Endothelial cell of umbilical vein (primary cell): Measurements from ENCODE around the gene SLC6A7. TPM values are rescaled to one million over a fixed set of nuclear protein-coding genes. Genes with fewer than 3 reads are reported as not detected.

ENCODE experiments used
- BruUV-seq: library from RNA; stranded (reverse); fragments of 400-500 nt; replicated peaks from 2 replicates; lab custom pipeline; 2021; lab: Mats Ljungman, UMichigan
- CTCF ChIA-PET: fragments of 300-600, 350-600 bp; sonication (Branson Sonifier 250); formaldehyde crosslinking; loops from one replicate; lab custom pipeline; 2021; ENCODE audit warnings: antibody characterized with exemption, inconsistent platforms; lab: Charles Lee
- POLR2A ChIA-PET: fragments of 300-600, 350-600 bp; sonication (Branson Sonifier 250); formaldehyde crosslinking; loops from one replicate; lab custom pipeline; 2021; ENCODE audit warnings: antibody characterized with exemption, inconsistent platforms; lab: Charles Lee
- DNase-seq: peaks from one replicate; pipeline ENCODE4 v3.0.0-alpha.2; 2011; ENCODE audit warnings: low read depth, low spot score
- FAIRE-seq: peaks from 2 replicates; lab custom pipeline; 2011; peaks lifted over from hg19 to GRCh38; lab: Jason Lieb, UNC
- H2AFZ ChIP-seq: 2 replicates; pipeline ENCODE4 v1.6.0; 2012; ENCODE audit warnings: low read depth, low read length, control low read depth, inconsistent platforms
- H3K27ac ChIP-seq: 2 replicates; pipeline ENCODE4 v1.5.1; 2011; ENCODE audit warnings: low read depth, mild to moderate bottlenecking, control low read depth, low read length, moderate library complexity; ENCODE audit not compliant: insufficient read depth
- H3K27me3 ChIP-seq, 2 experiments: 2 replicates each; pipeline versions ENCODE4 v1.6.0 to v1.6.1; 2011; ENCODE audit warnings: low read length in 2 of 2, mixed read lengths in 1 of 2; ENCODE audit not compliant: control insufficient read depth in 2 of 2, insufficient read depth in 2 of 2
- H3K36me3 ChIP-seq, 2 experiments: 2 replicates in 1 of 2; 3 replicates in 1 of 2; pipeline ENCODE4 v1.5.1; 2011; ENCODE audit warnings: low read length in 2 of 2, mild to moderate bottlenecking in 1 of 2, moderate library complexity in 1 of 2; ENCODE audit not compliant: control insufficient read depth in 2 of 2, insufficient read depth in 2 of 2; ENCODE audit errors: extremely low read depth in 1 of 2
- H3K4me1 ChIP-seq: 3 replicates; pipeline ENCODE4 v1.5.1; 2011; ENCODE audit warnings: mild to moderate bottlenecking, low read length; ENCODE audit not compliant: control insufficient read depth, insufficient read depth; ENCODE audit errors: extremely low read depth
- H3K4me2 ChIP-seq: 2 replicates; pipeline ENCODE4 v1.6.1; 2011; ENCODE audit warnings: low read length, control low read depth, mixed read lengths; ENCODE audit not compliant: insufficient read depth
- H3K4me3 ChIP-seq, 3 experiments: fragments of 200-600 bp in 1 of 3; sonication (generic), shearing (Covaris generic) in 1 of 3; replicated peaks in 1 of 3; 2 replicates each; pipeline ENCODE4 v1.5.1; 2011 to 2016; ENCODE audit warnings: control low read depth in 3 of 3, low read length in 3 of 3, mild to moderate bottlenecking in 2 of 3, inconsistent platforms in 1 of 3, low read depth in 1 of 3, moderate library complexity in 1 of 3; ENCODE audit not compliant: insufficient read depth in 1 of 3
- H3K79me2 ChIP-seq: 2 replicates; pipeline ENCODE4 v1.6.0; 2012; ENCODE audit warnings: low read length, inconsistent platforms; ENCODE audit not compliant: control insufficient read depth, insufficient read depth
- H3K9ac ChIP-seq: replicated peaks from 2 replicates; pipeline ENCODE3; 2011; ENCODE audit warnings: low read length, control low read depth; ENCODE audit not compliant: insufficient read depth; ENCODE audit errors: extremely low read depth
- H3K9me1 ChIP-seq: replicated peaks from 3 replicates; pipeline ENCODE4 v1.6.0; 2011; ENCODE audit warnings: mild to moderate bottlenecking, low read length; ENCODE audit not compliant: control insufficient read depth, insufficient read depth; ENCODE audit errors: extremely low read depth
- H3K9me3 ChIP-seq: replicated peaks from 2 replicates; pipeline ENCODE4 v1.5.1; 2012; ENCODE audit warnings: low read length, inconsistent platforms; ENCODE audit not compliant: control insufficient read depth, insufficient read depth
- H4K20me1 ChIP-seq: replicated peaks from 2 replicates; pipeline ENCODE3; 2011; ENCODE audit warnings: mild to moderate bottlenecking, low read length; ENCODE audit not compliant: control insufficient read depth, insufficient read depth; ENCODE audit errors: extremely low read depth
- EZH2 ChIP-seq: IDR thresholded peaks from 2 replicates; pipeline ENCODE4 v1.6.1; 2012; ENCODE audit warnings: borderline replicate concordance, low read depth, mild to moderate bottlenecking, moderate library complexity, low read length, inconsistent platforms; ENCODE audit not compliant: severe bottlenecking
- POLR2A ChIP-seq: IDR thresholded peaks from 2 replicates; pipeline ENCODE4 v1.6.1; 2012; ENCODE audit warnings: low read depth, mild to moderate bottlenecking, control low read depth, low read length
- POLR2AphosphoS5 ChIP-seq: IDR thresholded peaks from 2 replicates; pipeline ENCODE4 v1.6.1; 2012; ENCODE audit warnings: low read depth, mild to moderate bottlenecking, control low read depth, low read length, moderate library complexity; ENCODE audit not compliant: insufficient read depth
- dilution Hi-C: fragments of 300-500 bp; cut with MboI; formaldehyde crosslinking; loops from one replicate; pipeline ENCODE4 v1.15.0; 2019; ENCODE audit warnings: low sequenced_read_pairs; ENCODE audit not compliant: extremely low pct_ligation_motif_present
- intact Hi-C: fragments of 100-400 bp; cut with micrococcal nuclease; formaldehyde crosslinking; loops from one replicate; pipeline ENCODE4 v1.10.0; 2022
- polyA plus RNA-seq, 4 experiments: library from polyadenylated mRNA; depleted of rRNA in 3 of 4; stranded (reverse) in 3 of 4; unstranded in 1 of 4; fragments of >200 nt; gene quantifications; 2 replicates each; pipeline versions ENCODE4 v1.2.1 to v1.2.3, GENCODE V29; 2011 to 2012; ENCODE audit warnings: missing spikeins in 1 of 4
- total RNA-seq: library from RNA; stranded (reverse); gene quantifications from 2 replicates; pipeline ENCODE4 v1.2.3, GENCODE V29; 2021
- TF ChIP-seq, protein P1 (sequence below), 2 donors: IDR thresholded peaks; 1 replicate in 1 of 2; 2 replicates in 1 of 2; pipeline ENCODE4 v1.5.1; 2011; ENCODE audit warnings: low read length in 2 of 2, mild to moderate bottlenecking in 2 of 2, moderate library complexity in 2 of 2, control low read depth in 1 of 2, inconsistent platforms in 1 of 2, low read depth in 1 of 2; ENCODE audit not compliant: insufficient read depth in 1 of 2; ENCODE audit errors: extremely low read depth in 1 of 2

Gene SLC6A7
- total and polyA plus RNA-seq, 2 donors (not counting 3 experiments of a cell fraction or from before 2014, with no cell fraction given), result not detected

DNA sequence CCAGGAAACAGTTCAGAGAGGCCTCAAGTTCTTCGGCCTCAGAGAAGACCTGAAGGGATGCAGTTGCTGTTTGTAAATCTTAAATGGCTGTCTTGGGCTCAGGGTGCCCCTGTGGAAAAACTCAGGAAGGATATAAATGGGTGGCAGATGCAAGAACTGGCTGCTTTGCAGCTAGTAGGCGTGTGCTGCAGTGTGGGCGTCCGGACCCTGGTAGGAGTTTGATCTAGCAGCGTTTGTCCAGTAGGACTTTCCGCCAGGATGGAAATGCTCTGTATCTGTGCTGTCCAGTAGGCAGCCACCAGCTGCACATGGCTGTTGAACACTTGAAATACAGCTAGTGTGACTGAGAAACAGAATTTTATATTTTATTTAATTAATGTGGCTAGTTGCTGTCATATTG is 15.6 kb upstream of the SLC6A7 start:
- POLR2A ChIA-PET, result no interaction called here
- FAIRE-seq, result no peak
- no peaks in the 10 kb centered on the region for H3K79me2 ChIP-seq

DNA sequence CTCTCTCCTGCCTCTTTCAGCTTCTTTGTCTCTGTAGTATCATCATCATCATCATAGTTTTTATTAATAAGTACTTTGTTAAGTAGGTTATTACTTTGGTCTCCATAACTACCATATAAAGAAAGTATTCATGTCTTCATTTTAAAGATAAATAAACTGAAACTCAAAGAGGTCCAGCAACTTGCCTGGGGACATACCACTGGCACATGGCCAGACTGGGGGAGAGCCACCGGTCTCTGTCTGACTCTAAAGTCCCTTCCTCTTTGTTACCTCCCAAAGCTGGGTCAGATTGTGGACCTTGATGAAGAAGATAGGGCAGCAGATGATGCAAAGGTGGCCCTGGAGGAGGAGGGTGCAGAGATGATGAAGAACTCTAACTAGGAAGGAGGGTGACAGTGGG is 14.8 kb upstream of the SLC6A7 start:
- DNase-seq, result no peak
- Histone ChIP-seq H4K20me1 (no peaks in the 10 kb centered on the region), H3K36me3 (no peaks in the 10 kb centered on the region), H3K4me2 (no peak overlapping the region), H3K4me3 (no peak overlapping the region), H3K9ac (no peak overlapping the region), H3K27ac (no peak overlapping the region), H3K79me2 (no peaks in the 10 kb centered on the region), H3K4me1 (no peaks in the 10 kb centered on the region), H3K9me1 (no peaks in the 10 kb centered on the region), H2AFZ (no peak overlapping the region), H3K27me3 (peaks cover 9 to 13% of the 10 kb centered on the region in 2 experiments), H3K9me3 (no peaks in the 10 kb centered on the region)
- intact Hi-C loops, result loop anchor here (1.0 to 2.0 kb wide), 3 partner anchors 14 to 174 kb away; partner anchors contain the start of genes HMGXB3 and TIGD6
- dilution Hi-C loops, result no loop called here
- BruUV-seq, result no TSS peak
- ChIA-PET POLR2A (no interaction called here), CTCF (interaction anchor here (0.7 to 2.9 kb wide), 17 partner anchors 11 to 341 kb away, joined by 3 to 27 read pairs (median 5); partner anchors contain the start of gene PDGFRB)
- TF ChIP-seq POLR2A (no peak), POLR2AphosphoS5 (no peak), EZH2 (no peak)
- TF ChIP-seq, protein P1, sequence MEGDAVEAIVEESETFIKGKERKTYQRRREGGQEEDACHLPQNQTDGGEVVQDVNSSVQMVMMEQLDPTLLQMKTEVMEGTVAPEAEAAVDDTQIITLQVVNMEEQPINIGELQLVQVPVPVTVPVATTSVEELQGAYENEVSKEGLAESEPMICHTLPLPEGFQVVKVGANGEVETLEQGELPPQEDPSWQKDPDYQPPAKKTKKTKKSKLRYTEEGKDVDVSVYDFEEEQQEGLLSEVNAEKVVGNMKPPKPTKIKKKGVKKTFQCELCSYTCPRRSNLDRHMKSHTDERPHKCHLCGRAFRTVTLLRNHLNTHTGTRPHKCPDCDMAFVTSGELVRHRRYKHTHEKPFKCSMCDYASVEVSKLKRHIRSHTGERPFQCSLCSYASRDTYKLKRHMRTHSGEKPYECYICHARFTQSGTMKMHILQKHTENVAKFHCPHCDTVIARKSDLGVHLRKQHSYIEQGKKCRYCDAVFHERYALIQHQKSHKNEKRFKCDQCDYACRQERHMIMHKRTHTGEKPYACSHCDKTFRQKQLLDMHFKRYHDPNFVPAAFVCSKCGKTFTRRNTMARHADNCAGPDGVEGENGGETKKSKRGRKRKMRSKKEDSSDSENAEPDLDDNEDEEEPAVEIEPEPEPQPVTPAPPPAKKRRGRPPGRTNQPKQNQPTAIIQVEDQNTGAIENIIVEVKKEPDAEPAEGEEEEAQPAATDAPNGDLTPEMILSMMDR (IDR thresholded peaks at IDR 0.05; ENCODE audit: extremely low read depth in 1 of 2, insufficient read depth in 1 of 2, low read depth in 1 of 2, low read length in 2 of 2), result no peak
- no peak for FAIRE-seq

More for the DNA sequence above, 15.6 kb upstream of the SLC6A7 start:
- Histone ChIP-seq H3K4me2 (no peak overlapping the region), H2AFZ (no peak overlapping the region), H3K4me3 (no peak overlapping the region), H3K4me1 (no peaks in the 10 kb centered on the region), H4K20me1 (no peaks in the 10 kb centered on the region), H3K9me1 (no peaks in the 10 kb centered on the region), H3K27me3 (peaks cover 16 to 20% of the 10 kb centered on the region in 2 experiments), H3K9me3 (no peaks in the 10 kb centered on the region), H3K36me3 (no peaks in the 10 kb centered on the region), H3K9ac (no peak overlapping the region), H3K27ac (no peak overlapping the region)
- intact Hi-C loops, result loop anchor here (2.0 kb wide), 2 partner anchors 13 to 173 kb away; partner anchors contain the start of genes HMGXB3 and TIGD6
- no TSS peak for BruUV-seq
- DNase-seq, result no peak
- dilution Hi-C loops, result no loop called here
- TF ChIP-seq, protein P1 (IDR thresholded peaks at IDR 0.05; ENCODE audit: extremely low read depth in 1 of 2, insufficient read depth in 1 of 2, low read depth in 1 of 2, low read length in 2 of 2), result no peak
- CTCF ChIA-PET, result interaction anchor here (1.1 to 2.9 kb wide), 5 partner anchors 12 to 99 kb away, joined by 3 to 27 read pairs (median 5); no protein-coding TSS in a partner anchor
